Activated CD4-positive, alpha-beta memory T cell treated with anti-CD3 and anti-CD28 coated beads for 36 hours (primary cell): ENCODE data around the gene CDK6. TPM values are rescaled to one million over a fixed set of nuclear protein-coding genes. Genes with fewer than 3 reads are reported as not detected.
A peak's percentile ranks its signal among the peaks of the same experiment; 100 is the strongest.

Source experiments
- CTCF ChIA-PET: fragments of 350-600 bp; sonication (Branson Sonifier 250); formaldehyde crosslinking; loops from one replicate; lab custom pipeline; 2021; ENCODE audit warnings: antibody characterized with exemption, inconsistent platforms; lab: Charles Lee
- POLR2A ChIA-PET: fragments of 350-600 bp; sonication (Branson Sonifier 250); formaldehyde crosslinking; loops from one replicate; lab custom pipeline; 2021; ENCODE audit warnings: antibody characterized with exemption; lab: Charles Lee
- DNase-seq: peaks from one replicate; pipeline ENCODE4 v3.0.0-alpha.2; 2020
- H3K27ac Mint-ChIP-seq: one replicate; pipeline ENCODE4 v1.8.0; 2021; ENCODE audit warnings: mixed read lengths
- H3K27me3 Mint-ChIP-seq: one replicate; pipeline ENCODE4 v1.8.0; 2021; ENCODE audit warnings: mixed read lengths
- H3K36me3 Mint-ChIP-seq: one replicate; pipeline ENCODE4 v1.8.0; 2021; ENCODE audit warnings: mixed read lengths
- H3K4me1 Mint-ChIP-seq: one replicate; pipeline ENCODE4 v1.8.0; 2021; ENCODE audit warnings: low read depth, mixed read lengths
- H3K4me3 Mint-ChIP-seq: one replicate; pipeline ENCODE4 v1.8.0; 2021; ENCODE audit warnings: mild to moderate bottlenecking, mixed read lengths
- H3K9me3 Mint-ChIP-seq: one replicate; pipeline ENCODE4 v1.8.0; 2021; ENCODE audit warnings: mixed read lengths
- intact Hi-C: fragments of 100-400 bp; cut with micrococcal nuclease; formaldehyde crosslinking; loops from one replicate; pipeline ENCODE4 v1.15.1; 2023
- total RNA-seq, 2 experiments: library from RNA; stranded (reverse); gene quantifications; one replicate each; pipeline ENCODE4 v1.2.3, GENCODE V29; 2021

CDK6 gene
- total RNA-seq, 2 experiments from 2014 or later: 131 to 132 TPM

GRCh38 chr7:92808006-92808405 lies 28.4 kb downstream of the CDK6 start:
- peak; percentile 47 for DNase-seq
- H3K27me3 Mint-ChIP-seq: no peaks in the 10 kb centered on the region
- ChIA-PET CTCF (interaction anchor here (0.6 to 0.7 kb wide), 2 partner anchors 77 to 144 kb away, joined by 3 to 4 read pairs; no protein-coding TSS in a partner anchor), POLR2A (interaction anchor here (2.4 to 2.7 kb wide), 2 partner anchors 25 to 29 kb away, joined by 7 to 22 read pairs; partner anchors contain the start of gene CDK6)
- no peaks in the 10 kb centered on the region for H3K9me3 Mint-ChIP-seq
- H3K27ac Mint-ChIP-seq: peak overlapping the region; percentile 83
- H3K4me1 Mint-ChIP-seq: peaks cover 70% of the 10 kb centered on the region
- peaks cover 31% of the 10 kb centered on the region for H3K36me3 Mint-ChIP-seq
- no peak overlapping the region for H3K4me3 Mint-ChIP-seq
- intact Hi-C loops: loop anchor here (1.0 kb wide), 2 partner anchors 11 to 96 kb away; no protein-coding TSS in a partner anchor

- CTCF ChIA-PET: no interaction called here
- H3K9me3 Mint-ChIP-seq: no peaks in the 10 kb centered on the region
- H3K4me3 Mint-ChIP-seq: no peak overlapping the region
- peaks cover 60% of the 10 kb centered on the region for H3K4me1 Mint-ChIP-seq
- H3K27ac Mint-ChIP-seq: peak overlapping the region; percentile 53
- H3K27me3 Mint-ChIP-seq: no peaks in the 10 kb centered on the region
- intact Hi-C loops: no loop called here
- POLR2A ChIA-PET: no interaction called here
- H3K36me3 Mint-ChIP-seq: peaks cover 33% of the 10 kb centered on the region
- DNase-seq: no peak
Observed at GRCh38 chr7:92806496-92806895, 29.9 kb downstream of the CDK6 start.

- DNase-seq: no peak
- CTCF ChIA-PET: no interaction called here
- Mint-ChIP-seq H3K9me3 (no peaks in the 10 kb centered on the region), H3K27ac (no peak overlapping the region), H3K36me3 (peaks cover 19% of the 10 kb centered on the region), H3K4me3 (no peak overlapping the region), H3K4me1 (peaks cover 25% of the 10 kb centered on the region), H3K27me3 (no peaks in the 10 kb centered on the region)
- intact Hi-C loops: no loop called here
- POLR2A ChIA-PET: interaction anchor here (1.0 kb wide), 1 partner anchor 100 kb away, joined by 3 read pairs; no protein-coding TSS in a partner anchor
Observed at GRCh38 chr7:92802406-92802805, 34.0 kb downstream of the CDK6 start.

- intact Hi-C loops: loop anchor here (2.0 kb wide), 1 partner anchor 69 kb away; no protein-coding TSS in a partner anchor
- no peaks in the 10 kb centered on the region for H3K9me3 Mint-ChIP-seq
- no peak for DNase-seq
- H3K36me3 Mint-ChIP-seq: peaks cover 13% of the 10 kb centered on the region
- ChIA-PET CTCF (no interaction called here), POLR2A (no interaction called here)
- no peak overlapping the region for H3K4me3 Mint-ChIP-seq
- peaks cover 27% of the 10 kb centered on the region for H3K4me1 Mint-ChIP-seq
- no peak overlapping the region for H3K27ac Mint-ChIP-seq
- H3K27me3 Mint-ChIP-seq: no peaks in the 10 kb centered on the region
Observed at GRCh38 chr7:92799446-92800211, 36.7 kb downstream of the CDK6 start.

GRCh38 chr7:92798517-92799249 lies 37.7 kb downstream of the CDK6 start:
- H3K4me1 Mint-ChIP-seq: peaks cover 29% of the 10 kb centered on the region
- H3K27ac Mint-ChIP-seq: no peak overlapping the region
- ChIA-PET POLR2A (no interaction called here), CTCF (interaction anchor here (0.8 kb wide), 1 partner anchor 32 kb away, joined by 3 read pairs; no protein-coding TSS in a partner anchor)
- intact Hi-C loops: loop anchor here (1.0 to 2.0 kb wide), 2 partner anchors 35 to 68 kb away; no protein-coding TSS in a partner anchor
- no peak for DNase-seq
- H3K4me3 Mint-ChIP-seq: no peak overlapping the region
- no peaks in the 10 kb centered on the region for H3K27me3 Mint-ChIP-seq
- H3K9me3 Mint-ChIP-seq: no peaks in the 10 kb centered on the region
- H3K36me3 Mint-ChIP-seq: peaks cover 14% of the 10 kb centered on the region

- ChIA-PET POLR2A (no interaction called here), CTCF (no interaction called here)
- H3K36me3 Mint-ChIP-seq: peaks cover 12% of the 10 kb centered on the region
- DNase-seq: peak; percentile 64
- H3K4me3 Mint-ChIP-seq: no peak overlapping the region
- H3K4me1 Mint-ChIP-seq: peaks cover 32% of the 10 kb centered on the region
- no peaks in the 10 kb centered on the region for H3K9me3 Mint-ChIP-seq
- no peak overlapping the region for H3K27ac Mint-ChIP-seq
- intact Hi-C loops: loop anchor here (1.0 to 2.0 kb wide), 8 partner anchors 11 to 107 kb away; no protein-coding TSS in a partner anchor
- no peaks in the 10 kb centered on the region for H3K27me3 Mint-ChIP-seq
Observed at GRCh38 chr7:92797693-92798092, 38.7 kb downstream of the CDK6 start.

- H3K36me3 Mint-ChIP-seq: peaks cover 13% of the 10 kb centered on the region
- ChIA-PET CTCF (no interaction called here), POLR2A (no interaction called here)
- no peaks in the 10 kb centered on the region for H3K9me3 Mint-ChIP-seq
- peaks cover 36% of the 10 kb centered on the region for H3K4me1 Mint-ChIP-seq
- no peak overlapping the region for H3K4me3 Mint-ChIP-seq
- H3K27me3 Mint-ChIP-seq: no peaks in the 10 kb centered on the region
- intact Hi-C loops: loop anchor here (1.0 to 2.0 kb wide), 6 partner anchors 11 to 107 kb away; no protein-coding TSS in a partner anchor
- no peak for DNase-seq
- no peak overlapping the region for H3K27ac Mint-ChIP-seq
Observed at GRCh38 chr7:92797284-92797683, 39.1 kb downstream of the CDK6 start.

- Mint-ChIP-seq H3K27ac (no peak overlapping the region), H3K27me3 (no peaks in the 10 kb centered on the region), H3K36me3 (peaks cover 32% of the 10 kb centered on the region), H3K4me3 (no peak overlapping the region), H3K9me3 (peaks cover 4% of the 10 kb centered on the region), H3K4me1 (peaks cover 49% of the 10 kb centered on the region)
- ChIA-PET CTCF (no interaction called here), POLR2A (no interaction called here)
- intact Hi-C loops: no loop called here
- DNase-seq: no peak
Observed at GRCh38 chr7:92794831-92795230, 41.5 kb downstream of the CDK6 start.

- H3K36me3 Mint-ChIP-seq: peaks cover 33% of the 10 kb centered on the region
- peak overlapping the region; percentile 50 for H3K27ac Mint-ChIP-seq
- peaks cover 51% of the 10 kb centered on the region for H3K4me1 Mint-ChIP-seq
- POLR2A ChIA-PET: interaction anchor here (0.6 to 1.1 kb wide), 2 partner anchors 22 to 27 kb away, joined by 3 read pairs; no protein-coding TSS in a partner anchor
- DNase-seq: no peak
- no peaks in the 10 kb centered on the region for H3K27me3 Mint-ChIP-seq
- intact Hi-C loops: no loop called here
- CTCF ChIA-PET: no interaction called here
- peaks cover 6% of the 10 kb centered on the region for H3K9me3 Mint-ChIP-seq
- no peak overlapping the region for H3K4me3 Mint-ChIP-seq
Observed at GRCh38 chr7:92794391-92794790, 42.0 kb downstream of the CDK6 start.

- intact Hi-C loops: no loop called here
Observed at GRCh38 chr7:92793656-92794205, 42.6 kb downstream of the CDK6 start.

GRCh38 chr7:92790992-92791391 lies 45.4 kb downstream of the CDK6 start:
- Mint-ChIP-seq H3K27me3 (no peaks in the 10 kb centered on the region), H3K4me3 (no peak overlapping the region), H3K4me1 (peaks cover 61% of the 10 kb centered on the region), H3K9me3 (peaks cover 17% of the 10 kb centered on the region), H3K27ac (no peak overlapping the region), H3K36me3 (peaks cover 42% of the 10 kb centered on the region)
- POLR2A ChIA-PET: no interaction called here
- DNase-seq: no peak
- CTCF ChIA-PET: no interaction called here
- intact Hi-C loops: no loop called here

More at GRCh38 chr7:92793656-92794205, 42.6 kb downstream of the CDK6 start:
- Mint-ChIP-seq H3K36me3 (peaks cover 39% of the 10 kb centered on the region), H3K27me3 (no peaks in the 10 kb centered on the region), H3K4me3 (no peak overlapping the region), H3K4me1 (peaks cover 51% of the 10 kb centered on the region), H3K9me3 (peaks cover 12% of the 10 kb centered on the region), H3K27ac (peak overlapping the region; percentile 50)
- POLR2A ChIA-PET: interaction anchor here (0.6 to 1.1 kb wide), 2 partner anchors 22 to 26 kb away, joined by 3 read pairs; no protein-coding TSS in a partner anchor
- CTCF ChIA-PET: no interaction called here
- DNase-seq: no peak
